ENCODE measurements around the gene CDK16. TPM values are rescaled to one million over a fixed set of nuclear protein-coding genes. Genes with fewer than 3 reads are reported as not detected.

Gene CDK16
- 10 to 100 TPM; 51.9 to 87.1 (median 65.4) TPM for total RNA-seq

- TF ChIP-seq EP300 (IDR thresholded peaks at IDR 0.05): no peak
- TF ChIP-seq POLR2A (IDR thresholded peaks at IDR 0.05; ENCODE audit: low read depth): peak; percentile 83
- TF ChIP-seq CTCF (IDR thresholded peaks at IDR 0.05): no peak
- peak; percentile 93 to 95 for TF ChIP-seq POLR2AphosphoS5 (IDR thresholded peaks at IDR 0.05)
Observed at GRCh38 chrX:47218280-47218919, at the start of gene CDK16. CDK16 (plus strand) TSS chrX:47218681; CDS start chrX:47223558, 4,877 bp downstream.

GRCh38 chrX:47169273-47169672 is 49.2 kb upstream of the CDK16 start:
- Histone ChIP-seq H3K4me1 (peaks cover 6 to 13% (median 10%) of the 10 kb centered on the region in 4 donors), H3K36me3 (peaks cover 9 to 54% (median 47%) of the 10 kb centered on the region in 4 donors), H3K27ac (replicated peaks in 1 of 4) (no peak overlapping the region), H3K9me3 (no peaks in the 10 kb centered on the region), H3K4me3 (no peak overlapping the region), H3K27me3 (no peaks in the 10 kb centered on the region)
- DNase-seq (ENCODE audit: extremely low spot score): no peak
- WGBS: 93% methylated on average over 17 of the region's 19 CpGs
- TF ChIP-seq EP300 (IDR thresholded peaks at IDR 0.05) (no peak), POLR2AphosphoS5 (IDR thresholded peaks at IDR 0.05) (no peak), POLR2A (IDR thresholded peaks at IDR 0.05; ENCODE audit: low read depth) (no peak), CTCF (IDR thresholded peaks at IDR 0.05) (no peak)
- intact Hi-C loops (cut with DNase I): no loop called here

More at GRCh38 chrX:47218280-47218919, at the start of gene CDK16:
- intact Hi-C loops (cut with DNase I): no loop called here
- Histone ChIP-seq H3K27me3 (no peaks in the 10 kb centered on the region), H3K4me1 (peaks cover 24 to 45% (median 33%) of the 10 kb centered on the region in 4 donors), H3K4me3 (peak within 1 kb of the TSS; percentile 73 to 90 (median 81)), H3K27ac (replicated peaks in 1 of 4) (peak within 1 kb of the TSS; percentile 96 to 97 (median 96)), H3K9me3 (no peaks in the 10 kb centered on the region), H3K36me3 (peaks cover under 1 to 39% (median 34%) of the 10 kb centered on the region in 4 donors)
- WGBS: under 1% methylated on average over 17 of the region's 61 CpGs
- DNase-seq (ENCODE audit: extremely low spot score): peak; percentile 92

GRCh38 chrX:47169726-47170515 is 48.6 kb upstream of the CDK16 start:
- H3K36me3 ChIP-seq: peaks cover 9 to 61% (median 53%) of the 10 kb centered on the region in 4 donors
- H3K27ac ChIP-seq (replicated peaks in 1 of 4): no peak overlapping the region
- no peak for DNase-seq (ENCODE audit: extremely low spot score)
- no peaks in the 10 kb centered on the region for H3K27me3 ChIP-seq
- 64% methylated on average over 10 of the region's 13 CpGs for WGBS
- no peaks in the 10 kb centered on the region for H3K9me3 ChIP-seq
- TF ChIP-seq CTCF (IDR thresholded peaks at IDR 0.05): no peak
- TF ChIP-seq POLR2AphosphoS5 (IDR thresholded peaks at IDR 0.05): no peak
- TF ChIP-seq POLR2A (IDR thresholded peaks at IDR 0.05; ENCODE audit: low read depth): no peak
- TF ChIP-seq EP300 (IDR thresholded peaks at IDR 0.05): no peak
- H3K4me1 ChIP-seq: peaks cover 6 to 13% (median 10%) of the 10 kb centered on the region in 4 donors
- H3K4me3 ChIP-seq: no peak overlapping the region
- intact Hi-C loops (cut with DNase I): no loop called here

DNA sequence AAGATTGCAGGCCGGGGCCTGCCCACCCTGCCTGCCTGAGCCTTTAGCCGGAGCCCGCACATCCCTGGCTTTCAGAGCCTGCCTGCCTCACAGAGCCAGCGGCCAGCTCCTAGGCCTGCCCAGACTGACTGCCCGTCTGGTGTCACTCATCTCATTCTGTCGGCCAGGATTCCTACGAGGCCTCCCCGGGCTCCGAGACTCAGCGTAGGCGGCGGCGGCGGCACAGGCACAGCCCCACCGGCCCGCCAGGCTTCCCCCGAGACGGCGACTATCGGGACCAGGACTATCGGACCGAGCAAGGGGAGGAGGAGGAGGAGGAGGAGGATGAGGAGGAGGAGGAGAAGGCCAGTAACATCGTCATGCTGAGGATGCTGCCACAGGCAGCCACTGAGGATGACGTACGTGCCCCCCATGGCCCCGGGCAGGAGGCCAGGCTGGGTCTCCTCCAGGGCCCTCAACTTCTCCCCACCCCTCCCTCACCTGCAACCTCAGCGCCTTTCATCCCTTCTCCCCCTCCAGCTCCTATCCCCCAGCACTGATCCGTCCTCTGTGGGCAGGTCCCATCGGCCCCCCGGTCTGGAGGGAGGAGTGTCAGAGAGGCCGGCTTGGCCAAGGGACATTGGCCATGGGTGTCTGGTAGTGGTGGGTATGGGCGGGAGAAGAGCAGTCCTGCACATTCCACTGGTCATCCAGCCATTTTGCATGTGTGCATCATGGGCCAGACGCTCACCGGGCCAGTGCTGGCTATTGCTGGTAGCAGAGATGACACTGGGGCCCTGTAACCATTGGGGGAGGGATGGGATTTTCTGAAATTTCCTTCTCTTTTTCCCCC is 47.4 kb upstream of the CDK16 start:
- 84% methylated on average over 26 of the region's 34 CpGs for WGBS
- Histone ChIP-seq H3K36me3 (peaks cover 9 to 72% (median 65%) of the 10 kb centered on the region in 4 donors), H3K4me1 (peaks cover 6 to 13% (median 10%) of the 10 kb centered on the region in 4 donors), H3K4me3 (no peak overlapping the region), H3K27me3 (no peaks in the 10 kb centered on the region), H3K27ac (replicated peaks in 1 of 4) (no peak overlapping the region), H3K9me3 (no peaks in the 10 kb centered on the region)
- no peak for DNase-seq (ENCODE audit: extremely low spot score)
- intact Hi-C loops (cut with DNase I): no loop called here
- TF ChIP-seq POLR2A (IDR thresholded peaks at IDR 0.05; ENCODE audit: low read depth) (no peak), EP300 (IDR thresholded peaks at IDR 0.05) (no peak), POLR2AphosphoS5 (IDR thresholded peaks at IDR 0.05) (no peak), CTCF (IDR thresholded peaks at IDR 0.05) (no peak)
